GM12878 (cell line): Measurements from ENCODE around the gene KMT2B. TPM values are rescaled to one million over a fixed set of nuclear protein-coding genes. Genes with fewer than 3 reads are reported as not detected.

Source experiments
- ATAC-seq: fragments of 200-7000 bp; cut with Tn5 transposase; 3 replicates; pipeline ENCODE4 v1.9.1; 2020; ENCODE audit warnings: mild to moderate bottlenecking, moderate library complexity
- BruUV-seq: library from RNA; stranded (reverse); fragments of 400-500 nt; replicated peaks from 2 replicates; lab custom pipeline; 2021; lab: Mats Ljungman, UMichigan
- CTCF ChIA-PET: fragments of 300-600 bp; sonication (Branson Sonifier 250); formaldehyde crosslinking; extraction: SDS; loops from one replicate; lab custom pipeline; 2021; ENCODE audit warnings: inconsistent platforms; lab: Yijun Ruan, JAX
- POLR2A ChIA-PET: fragments of 350-600 bp; formaldehyde crosslinking; extraction: SDS; loops from one replicate; lab custom pipeline; 2021; ENCODE audit warnings: inconsistent platforms; lab: Charles Lee
- RAD21 ChIA-PET: fragments of 300-600 bp; sonication (Branson Sonifier 250); formaldehyde crosslinking; loops from one replicate; lab custom pipeline; 2023; ENCODE audit warnings: antibody characterized with exemption; ENCODE audit not compliant: unreplicated experiment; lab: Charles Lee
- SMC1A ChIA-PET: fragments of 300-600 bp; sonication (Branson Sonifier 250); formaldehyde crosslinking; loops from one replicate; lab custom pipeline; 2023; ENCODE audit not compliant: unreplicated experiment, uncharacterized antibody; lab: Charles Lee
- DNase-seq: peaks from one replicate; pipeline ENCODE4 v3.0.0-alpha.2; 2011; ENCODE audit warnings: low read depth, low spot score
- FAIRE-seq: peaks from 3 replicates; lab custom pipeline; 2011; peaks lifted over from hg19 to GRCh38; lab: Jason Lieb, UNC
- H2AFZ ChIP-seq: 2 replicates; pipeline ENCODE4 v1.6.0; 2011; ENCODE audit warnings: low read depth, low read length, control low read depth; ENCODE audit not compliant: control insufficient read depth
- H3K27ac ChIP-seq: 2 replicates; pipeline ENCODE4 v1.5.1; 2011; ENCODE audit warnings: control low read depth; ENCODE audit not compliant: control insufficient read depth, insufficient read depth
- H3K27me3 ChIP-seq, 2 experiments: replicated peaks in 1 of 2; 2 replicates each; pipeline versions ENCODE4 v1.6.0 to v1.6.1; 2011; ENCODE audit warnings: low read length in 1 of 2; ENCODE audit not compliant: control insufficient read depth in 2 of 2, insufficient read depth in 2 of 2
- H3K36me3 ChIP-seq, 2 experiments: 2 replicates each; pipeline ENCODE4 v1.5.1; 2011; ENCODE audit warnings: low read length in 1 of 2; ENCODE audit not compliant: control insufficient read depth in 2 of 2, insufficient read depth in 2 of 2
- H3K4me1 ChIP-seq: 2 replicates; pipeline ENCODE4 v1.6.1; 2011; ENCODE audit warnings: mild to moderate bottlenecking, low read length, moderate library complexity, mixed read lengths; ENCODE audit not compliant: control insufficient read depth, insufficient read depth
- H3K4me2 ChIP-seq: 2 replicates; pipeline ENCODE4 v1.6.0; 2011; ENCODE audit warnings: control low read depth; ENCODE audit not compliant: control insufficient read depth, insufficient read depth
- H3K4me3 ChIP-seq: fragments of 200-600 bp; sonication (generic); 2 replicates; pipeline ENCODE4 v1.5.1; 2016
- H3K79me2 ChIP-seq: 2 replicates; pipeline ENCODE4 v1.6.0; 2011; ENCODE audit warnings: low read length; ENCODE audit not compliant: control insufficient read depth, insufficient read depth
- H3K9ac ChIP-seq: 2 replicates; pipeline ENCODE4 v1.8.0; 2011; ENCODE audit warnings: low read length, control low read depth, mixed read lengths; ENCODE audit not compliant: control insufficient read depth, insufficient read depth
- H3K9me3 ChIP-seq: replicated peaks from 3 replicates; pipeline ENCODE4 v1.5.1; 2011; ENCODE audit warnings: mild to moderate bottlenecking, low read length; ENCODE audit not compliant: control insufficient read depth, insufficient read depth
- H4K20me1 ChIP-seq: 2 replicates; pipeline ENCODE4 v1.6.0; 2011; ENCODE audit not compliant: control insufficient read depth, insufficient read depth
- CBX3 ChIP-seq: fragments of 200-600 bp; sonication (generic); IDR thresholded peaks from 2 replicates; pipeline ENCODE4 v1.6.1; 2016; ENCODE audit warnings: low read depth, borderline replicate concordance
- CREB1 ChIP-seq: IDR thresholded peaks from 2 replicates; pipeline ENCODE4 v1.6.1; 2012; ENCODE audit warnings: low read depth, mild to moderate bottlenecking, inconsistent platforms
- EZH2 ChIP-seq: IDR thresholded peaks from 2 replicates; pipeline ENCODE4 v1.6.1; 2012; ENCODE audit warnings: low read depth, mild to moderate bottlenecking, control low read depth, inconsistent platforms, low read length, borderline replicate concordance; ENCODE audit not compliant: control insufficient read depth
- GATAD2B ChIP-seq: fragments of 450-650 bp; conservative IDR thresholded peaks from 2 replicates; pipeline ENCODE4 v1.6.1; 2017; ENCODE audit warnings: low read depth, mild to moderate bottlenecking, moderate library complexity
- HDAC2 ChIP-seq: fragments of 200-600 bp; sonication (generic); IDR thresholded peaks from 2 replicates; pipeline ENCODE4 v1.6.1; 2017
- IKZF2 ChIP-seq, 2 experiments: fragments of 450-650 bp; IDR thresholded peaks; 2 replicates each; pipeline ENCODE4 v1.6.1; 2017; ENCODE audit warnings: mild to moderate bottlenecking in 2 of 2, moderate library complexity in 2 of 2
- KLF5 ChIP-seq: fragments of 450-650 bp; IDR thresholded peaks from 2 replicates; pipeline ENCODE4 v1.6.1; 2014; ENCODE audit warnings: mild to moderate bottlenecking; ENCODE audit not compliant: partially characterized antibody
- MEF2B ChIP-seq: fragments of 450-650 bp; IDR thresholded peaks from 2 replicates; pipeline ENCODE4 v1.6.1; 2018; ENCODE audit warnings: mild to moderate bottlenecking, moderate library complexity; ENCODE audit not compliant: partially characterized antibody, poor library complexity, severe bottlenecking
- MXI1 ChIP-seq: fragments of 150-350 bp; IDR thresholded peaks from 2 replicates; pipeline ENCODE4 v1.6.1; 2011; ENCODE audit warnings: low read depth, mild to moderate bottlenecking, inconsistent platforms, low read length, improper control_type of control experiment
- SREBF2 ChIP-seq: IDR thresholded peaks from 2 replicates; pipeline ENCODE4 v1.6.1; 2012; ENCODE audit warnings: mild to moderate bottlenecking, low read length
- YBX1 ChIP-seq: fragments of 450-650 bp; IDR thresholded peaks from 2 replicates; pipeline ENCODE4 v1.6.1; 2016; ENCODE audit warnings: antibody characterized with exemption
- ZNF207 ChIP-seq: fragments of 450-650 bp; IDR thresholded peaks from 2 replicates; pipeline ENCODE4 v1.6.1; 2014; ENCODE audit warnings: antibody characterized with exemption, mild to moderate bottlenecking, borderline replicate concordance
- WGBS: methylation state at CpG from one replicate; pipeline ENCODE4 v1.1.6; 2016; ENCODE audit warnings: low lambda C conversion rate; ENCODE audit not compliant: insufficient replicate concordance, insufficient coverage; ENCODE audit errors: missing lambda C conversion rate; 5-methylcytosine and 5-hydroxymethylcytosine counted together
- in situ Hi-C: fragments of 300-500 bp; cut with MboI; formaldehyde crosslinking; loops from 9 replicates; pipeline ENCODE4 v1.14.3; 2018; ENCODE audit warnings: mixed read lengths
- intact Hi-C: fragments of 100-400 bp; cut with micrococcal nuclease; formaldehyde crosslinking; loops from one replicate; pipeline ENCODE4 v1.14.2; 2022; ENCODE audit not compliant: unreplicated experiment
- polyA plus RNA-seq, 11 experiments: library from polyadenylated mRNA; depleted of rRNA in 4 of 11; unstranded in 6 of 11; stranded (reverse) in 5 of 11; fragments of >200 nt; fragmentation: Nextera tagmentation in 4 of 11; fragmentation: Illumina TruSeq in 1 of 11; extraction: Ambion mirVana in 4 of 11; extraction: Trizol in 1 of 11; gene quantifications; 1 replicate in 1 of 11; 2 replicates in 10 of 11; pipeline versions ENCODE4 v1.2.1 to v1.2.3, GENCODE V29; 2011 to 2016; ENCODE audit warnings: inconsistent platforms in 2 of 11, missing spikeins in 2 of 11, low read depth in 1 of 11
- total RNA-seq, 4 experiments: library from RNA; depleted of rRNA in 3 of 4; stranded (reverse); fragments of >200 nt in 3 of 4; fragmentation: Illumina TruSeq in 1 of 4; extraction: Trizol in 1 of 4; gene quantifications; 2 replicates each; pipeline versions ENCODE4 v1.2.1 to v1.2.3, GENCODE V29; 2013 to 2021
- TF ChIP-seq, protein P1 (sequence below): fragments of 450-650 bp; formaldehyde crosslinking; IDR thresholded peaks from 2 replicates; pipeline ENCODE4 v1.5.0; 2022; ENCODE audit warnings: mild to moderate bottlenecking, missing genetic modification characterization
- TF ChIP-seq, protein P2 (sequence below): IDR thresholded peaks from 2 replicates; pipeline ENCODE4 v1.6.1; 2011; ENCODE audit warnings: low read depth, low read length, improper control_type of control experiment, borderline replicate concordance
- TF ChIP-seq, protein P3 (sequence below): fragments of 150-350 bp; IDR thresholded peaks from 2 replicates; pipeline ENCODE4 v1.6.1; 2016; ENCODE audit warnings: low read depth, low read length
- TF ChIP-seq, protein P4 (sequence below): IDR thresholded peaks from 2 replicates; pipeline ENCODE4 v1.6.1; 2012; ENCODE audit warnings: low read depth, low read length, improper control_type of control experiment

KMT2B gene
- total and polyA plus RNA-seq, 10 of the 15 experiments (the other 5 are each of a cell fraction or from before 2014, with no cell fraction given): 0.71 to 35.6 (median 6.0) TPM

DNA sequence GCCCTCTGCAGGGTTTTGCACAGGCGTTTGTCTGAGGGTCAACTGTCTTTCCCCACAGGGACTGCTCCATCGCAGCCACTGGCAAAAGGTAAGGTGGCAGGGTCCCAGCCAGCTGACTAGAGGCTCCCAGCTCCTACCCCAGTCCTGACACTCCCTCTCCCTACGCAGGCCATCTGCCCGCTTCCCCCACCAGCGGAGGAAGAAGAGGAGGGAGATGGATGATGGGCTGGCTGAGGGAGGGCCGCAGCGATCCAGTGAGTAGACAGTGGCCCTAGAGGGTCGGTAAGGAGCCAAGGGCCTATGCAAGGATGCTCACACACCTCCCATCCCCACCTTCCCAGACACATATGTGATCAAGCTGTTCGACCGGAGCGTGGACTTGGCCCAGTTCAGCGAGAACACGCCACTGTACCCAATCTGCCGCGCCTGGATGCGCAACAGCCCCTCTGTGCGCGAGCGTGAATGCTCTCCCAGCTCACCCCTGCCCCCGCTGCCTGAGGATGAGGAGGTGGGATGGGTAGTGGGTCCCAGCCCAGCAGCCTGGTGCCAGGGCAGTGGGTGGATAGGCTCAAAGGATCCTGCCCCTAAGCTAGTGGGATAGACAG, 35.0 kb downstream of the KMT2B start:
- Histone ChIP-seq H3K4me1 (peaks cover 11% of the 10 kb centered on the region), H2AFZ (no peak overlapping the region), H3K36me3 (peaks cover 0 to 2% of the 10 kb centered on the region in 2 experiments; a peak in 2 of 4 replicates), H3K9ac (no peak overlapping the region), H3K79me2 (peaks cover 3% of the 10 kb centered on the region), H3K27ac (no peak overlapping the region), H4K20me1 (no peaks in the 10 kb centered on the region), H3K4me2 (no peak overlapping the region), H3K9me3 (no peaks in the 10 kb centered on the region), H3K4me3 (no peak overlapping the region), H3K27me3 (no peaks in the 10 kb centered on the region)
- DNase-seq: no peak
- BruUV-seq: no TSS peak
- in situ Hi-C loops (no loop called here), intact Hi-C loops (no loop called here)
- RAD21 ChIA-PET: no interaction called here
- SMC1A ChIA-PET: no interaction called here
- POLR2A ChIA-PET: no interaction called here
- 94% methylated on average over 20 of the region's 20 CpGs for WGBS
- CTCF ChIA-PET: interaction anchor here (1.8 kb wide), 1 partner anchor 50 kb away, joined by 5 read pairs; no protein-coding TSS in a partner anchor
- ATAC-seq: no peak
- no peak for FAIRE-seq
- TF ChIP-seq, protein P1, sequence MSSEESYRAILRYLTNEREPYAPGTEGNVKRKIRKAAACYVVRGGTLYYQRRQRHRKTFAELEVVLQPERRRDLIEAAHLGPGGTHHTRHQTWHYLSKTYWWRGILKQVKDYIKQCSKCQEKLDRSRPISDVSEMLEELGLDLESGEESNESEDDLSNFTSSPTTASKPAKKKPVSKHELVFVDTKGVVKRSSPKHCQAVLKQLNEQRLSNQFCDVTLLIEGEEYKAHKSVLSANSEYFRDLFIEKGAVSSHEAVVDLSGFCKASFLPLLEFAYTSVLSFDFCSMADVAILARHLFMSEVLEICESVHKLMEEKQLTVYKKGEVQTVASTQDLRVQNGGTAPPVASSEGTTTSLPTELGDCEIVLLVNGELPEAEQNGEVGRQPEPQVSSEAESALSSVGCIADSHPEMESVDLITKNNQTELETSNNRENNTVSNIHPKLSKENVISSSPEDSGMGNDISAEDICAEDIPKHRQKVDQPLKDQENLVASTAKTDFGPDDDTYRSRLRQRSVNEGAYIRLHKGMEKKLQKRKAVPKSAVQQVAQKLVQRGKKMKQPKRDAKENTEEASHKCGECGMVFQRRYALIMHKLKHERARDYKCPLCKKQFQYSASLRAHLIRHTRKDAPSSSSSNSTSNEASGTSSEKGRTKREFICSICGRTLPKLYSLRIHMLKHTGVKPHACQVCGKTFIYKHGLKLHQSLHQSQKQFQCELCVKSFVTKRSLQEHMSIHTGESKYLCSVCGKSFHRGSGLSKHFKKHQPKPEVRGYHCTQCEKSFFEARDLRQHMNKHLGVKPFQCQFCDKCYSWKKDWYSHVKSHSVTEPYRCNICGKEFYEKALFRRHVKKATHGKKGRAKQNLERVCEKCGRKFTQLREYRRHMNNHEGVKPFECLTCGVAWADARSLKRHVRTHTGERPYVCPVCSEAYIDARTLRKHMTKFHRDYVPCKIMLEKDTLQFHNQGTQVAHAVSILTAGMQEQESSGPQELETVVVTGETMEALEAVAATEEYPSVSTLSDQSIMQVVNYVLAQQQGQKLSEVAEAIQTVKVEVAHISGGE: no peak
- no peak for TF ChIP-seq HDAC2
- TF ChIP-seq, protein P2, sequence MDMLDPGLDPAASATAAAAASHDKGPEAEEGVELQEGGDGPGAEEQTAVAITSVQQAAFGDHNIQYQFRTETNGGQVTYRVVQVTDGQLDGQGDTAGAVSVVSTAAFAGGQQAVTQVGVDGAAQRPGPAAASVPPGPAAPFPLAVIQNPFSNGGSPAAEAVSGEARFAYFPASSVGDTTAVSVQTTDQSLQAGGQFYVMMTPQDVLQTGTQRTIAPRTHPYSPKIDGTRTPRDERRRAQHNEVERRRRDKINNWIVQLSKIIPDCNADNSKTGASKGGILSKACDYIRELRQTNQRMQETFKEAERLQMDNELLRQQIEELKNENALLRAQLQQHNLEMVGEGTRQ: no peak
- TF ChIP-seq, protein P3, sequence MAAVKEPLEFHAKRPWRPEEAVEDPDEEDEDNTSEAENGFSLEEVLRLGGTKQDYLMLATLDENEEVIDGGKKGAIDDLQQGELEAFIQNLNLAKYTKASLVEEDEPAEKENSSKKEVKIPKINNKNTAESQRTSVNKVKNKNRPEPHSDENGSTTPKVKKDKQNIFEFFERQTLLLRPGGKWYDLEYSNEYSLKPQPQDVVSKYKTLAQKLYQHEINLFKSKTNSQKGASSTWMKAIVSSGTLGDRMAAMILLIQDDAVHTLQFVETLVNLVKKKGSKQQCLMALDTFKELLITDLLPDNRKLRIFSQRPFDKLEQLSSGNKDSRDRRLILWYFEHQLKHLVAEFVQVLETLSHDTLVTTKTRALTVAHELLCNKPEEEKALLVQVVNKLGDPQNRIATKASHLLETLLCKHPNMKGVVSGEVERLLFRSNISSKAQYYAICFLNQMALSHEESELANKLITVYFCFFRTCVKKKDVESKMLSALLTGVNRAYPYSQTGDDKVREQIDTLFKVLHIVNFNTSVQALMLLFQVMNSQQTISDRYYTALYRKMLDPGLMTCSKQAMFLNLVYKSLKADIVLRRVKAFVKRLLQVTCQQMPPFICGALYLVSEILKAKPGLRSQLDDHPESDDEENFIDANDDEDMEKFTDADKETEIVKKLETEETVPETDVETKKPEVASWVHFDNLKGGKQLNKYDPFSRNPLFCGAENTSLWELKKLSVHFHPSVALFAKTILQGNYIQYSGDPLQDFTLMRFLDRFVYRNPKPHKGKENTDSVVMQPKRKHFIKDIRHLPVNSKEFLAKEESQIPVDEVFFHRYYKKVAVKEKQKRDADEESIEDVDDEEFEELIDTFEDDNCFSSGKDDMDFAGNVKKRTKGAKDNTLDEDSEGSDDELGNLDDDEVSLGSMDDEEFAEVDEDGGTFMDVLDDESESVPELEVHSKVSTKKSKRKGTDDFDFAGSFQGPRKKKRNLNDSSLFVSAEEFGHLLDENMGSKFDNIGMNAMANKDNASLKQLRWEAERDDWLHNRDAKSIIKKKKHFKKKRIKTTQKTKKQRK: no peak
- TF ChIP-seq YBX1: no peak
- TF ChIP-seq EZH2: no peak
- TF ChIP-seq, protein P4, sequence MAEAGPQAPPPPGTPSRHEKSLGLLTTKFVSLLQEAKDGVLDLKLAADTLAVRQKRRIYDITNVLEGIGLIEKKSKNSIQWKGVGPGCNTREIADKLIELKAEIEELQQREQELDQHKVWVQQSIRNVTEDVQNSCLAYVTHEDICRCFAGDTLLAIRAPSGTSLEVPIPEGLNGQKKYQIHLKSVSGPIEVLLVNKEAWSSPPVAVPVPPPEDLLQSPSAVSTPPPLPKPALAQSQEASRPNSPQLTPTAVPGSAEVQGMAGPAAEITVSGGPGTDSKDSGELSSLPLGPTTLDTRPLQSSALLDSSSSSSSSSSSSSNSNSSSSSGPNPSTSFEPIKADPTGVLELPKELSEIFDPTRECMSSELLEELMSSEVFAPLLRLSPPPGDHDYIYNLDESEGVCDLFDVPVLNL: no peak
- TF ChIP-seq CREB1: no peak
- no peak for TF ChIP-seq CBX3
- no peak for TF ChIP-seq ZNF207
- no peak for TF ChIP-seq GATAD2B
- no peak for TF ChIP-seq IKZF2 (IDR thresholded peaks at IDR 0.05)
- TF ChIP-seq MXI1: no peak
- TF ChIP-seq KLF5: no peak
- TF ChIP-seq SREBF2: no peak
- no peak for TF ChIP-seq MEF2B
